Caco-2 (cell line): ENCODE results near the gene ESRRG. TPM values are rescaled to one million over a fixed set of nuclear protein-coding genes. Genes with fewer than 3 reads are reported as not detected.

Experiments
- BruUV-seq: library from RNA; stranded (reverse); fragments of 400-500 nt; replicated peaks from 2 replicates; lab custom pipeline; 2021; lab: Mats Ljungman, UMichigan
- CTCF ChIA-PET: fragments of 300-600 bp; sonication (Branson Sonifier 250); formaldehyde crosslinking; loops from one replicate; lab custom pipeline; 2022; ENCODE audit warnings: antibody characterized with exemption; lab: Charles Lee
- POLR2A ChIA-PET: fragments of 300-600 bp; sonication (Branson Sonifier 250); formaldehyde crosslinking; loops from one replicate; lab custom pipeline; 2022; ENCODE audit warnings: antibody characterized with exemption; lab: Charles Lee
- DNase-seq, 2 experiments: peaks; one replicate each; pipeline versions ENCODE4 v3.0.0 to v3.0.0-alpha.2; 2020 to 2022
- H3K27me3 ChIP-seq: replicated peaks from 2 replicates; pipeline ENCODE4 v1.6.0; 2011; ENCODE audit warnings: low read length; ENCODE audit not compliant: control insufficient read depth, insufficient read depth
- H3K36me3 ChIP-seq: 2 replicates; pipeline ENCODE4 v1.5.1; 2011; ENCODE audit warnings: low read length; ENCODE audit not compliant: control insufficient read depth, insufficient read depth
- H3K4me1 ChIP-seq: fragments of 250-450 bp; sonication (Bioruptor Pico); 2 replicates; pipeline ENCODE4 v1.5.1; 2020; ENCODE audit warnings: mild to moderate bottlenecking
- H3K4me3 ChIP-seq: 2 replicates; pipeline ENCODE4 v1.5.1; 2011; ENCODE audit warnings: low read depth, mild to moderate bottlenecking, control low read depth, low read length
- H3K9me3 ChIP-seq: fragments of 250-450 bp; sonication (Bioruptor Pico); 2 replicates; pipeline ENCODE4 v1.5.1; 2020; ENCODE audit warnings: mild to moderate bottlenecking, moderate library complexity
- H3K27ac Mint-ChIP-seq: one replicate; pipeline ENCODE4 v1.8.0; 2022; ENCODE audit warnings: mixed read lengths; ENCODE audit not compliant: unreplicated experiment
- H3K27me3 Mint-ChIP-seq: one replicate; pipeline ENCODE4 v1.8.0; 2022; ENCODE audit warnings: mixed read lengths; ENCODE audit not compliant: insufficient read depth, unreplicated experiment
- H3K36me3 Mint-ChIP-seq: one replicate; pipeline ENCODE4 v1.8.0; 2022; ENCODE audit warnings: mild to moderate bottlenecking, mixed read lengths; ENCODE audit not compliant: insufficient read depth, unreplicated experiment
- H3K4me1 Mint-ChIP-seq: one replicate; pipeline ENCODE4 v1.8.0; 2022; ENCODE audit warnings: low read depth, mixed read lengths; ENCODE audit not compliant: unreplicated experiment
- H3K4me3 Mint-ChIP-seq: one replicate; pipeline ENCODE4 v1.8.0; 2022; ENCODE audit warnings: mild to moderate bottlenecking, moderate library complexity, mixed read lengths; ENCODE audit not compliant: unreplicated experiment
- H3K9me3 Mint-ChIP-seq: one replicate; pipeline ENCODE4 v1.8.0; 2022; ENCODE audit warnings: mixed read lengths; ENCODE audit not compliant: unreplicated experiment
- intact Hi-C: fragments of 100-400 bp; cut with micrococcal nuclease; formaldehyde crosslinking; loops from one replicate; pipeline ENCODE4 v1.10.0; 2022; ENCODE audit not compliant: unreplicated experiment
- total RNA-seq: library from RNA; stranded (reverse); gene quantifications from 2 replicates; pipeline ENCODE4 v1.2.3, GENCODE V29; 2022
- TF ChIP-seq, protein P1 (sequence below), 2 experiments: fragments of 200-600 bp in 1 of 2; IDR thresholded peaks; 1 replicate in 1 of 2; 2 replicates in 1 of 2; pipeline versions ENCODE4 v1.5.1 to v1.8.0; 2011 to 2022; ENCODE audit warnings: antibody characterized with exemption in 1 of 2, control low read depth in 1 of 2, inconsistent platforms in 1 of 2, low read depth in 1 of 2, low read length in 1 of 2, mild to moderate bottlenecking in 1 of 2, moderate library complexity in 1 of 2; ENCODE audit not compliant: insufficient read depth in 1 of 2, severe bottlenecking in 1 of 2, unreplicated experiment in 1 of 2

Gene ESRRG
- total RNA-seq, 1 experiment from 2014 or later = 6.6 TPM

DNA sequence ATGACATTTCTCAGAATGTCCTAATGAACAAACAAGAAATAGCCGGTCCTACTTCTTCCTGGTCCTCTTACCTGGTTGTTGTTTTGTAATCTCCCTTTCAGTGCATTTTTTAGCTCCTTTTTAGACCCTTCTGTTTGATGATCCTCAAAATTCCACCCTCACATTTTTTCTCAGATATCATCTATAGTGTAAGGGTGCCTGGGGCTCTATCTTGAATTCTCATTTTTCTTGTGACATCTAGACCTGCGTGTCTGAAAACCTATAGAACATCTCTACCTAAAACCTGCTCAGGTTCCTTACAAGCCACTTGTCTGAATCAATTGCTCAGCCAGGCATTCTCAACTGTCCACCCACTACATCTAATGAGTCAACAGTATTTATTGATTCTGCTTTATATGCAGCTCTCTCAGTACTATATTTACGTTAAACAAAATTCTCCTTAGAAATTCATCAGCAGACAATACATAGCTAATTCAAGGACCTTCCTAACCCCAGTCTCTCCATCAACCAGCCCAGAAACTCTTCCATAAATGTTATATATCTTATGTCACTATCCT lies 263.5 kb downstream of the ESRRG start:
- TF ChIP-seq, protein P1, sequence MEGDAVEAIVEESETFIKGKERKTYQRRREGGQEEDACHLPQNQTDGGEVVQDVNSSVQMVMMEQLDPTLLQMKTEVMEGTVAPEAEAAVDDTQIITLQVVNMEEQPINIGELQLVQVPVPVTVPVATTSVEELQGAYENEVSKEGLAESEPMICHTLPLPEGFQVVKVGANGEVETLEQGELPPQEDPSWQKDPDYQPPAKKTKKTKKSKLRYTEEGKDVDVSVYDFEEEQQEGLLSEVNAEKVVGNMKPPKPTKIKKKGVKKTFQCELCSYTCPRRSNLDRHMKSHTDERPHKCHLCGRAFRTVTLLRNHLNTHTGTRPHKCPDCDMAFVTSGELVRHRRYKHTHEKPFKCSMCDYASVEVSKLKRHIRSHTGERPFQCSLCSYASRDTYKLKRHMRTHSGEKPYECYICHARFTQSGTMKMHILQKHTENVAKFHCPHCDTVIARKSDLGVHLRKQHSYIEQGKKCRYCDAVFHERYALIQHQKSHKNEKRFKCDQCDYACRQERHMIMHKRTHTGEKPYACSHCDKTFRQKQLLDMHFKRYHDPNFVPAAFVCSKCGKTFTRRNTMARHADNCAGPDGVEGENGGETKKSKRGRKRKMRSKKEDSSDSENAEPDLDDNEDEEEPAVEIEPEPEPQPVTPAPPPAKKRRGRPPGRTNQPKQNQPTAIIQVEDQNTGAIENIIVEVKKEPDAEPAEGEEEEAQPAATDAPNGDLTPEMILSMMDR (IDR thresholded peaks at IDR 0.05; ENCODE audit: insufficient read depth in 1 of 2, low read depth in 1 of 2, low read length in 1 of 2, severe bottlenecking in 1 of 2, unreplicated experiment in 1 of 2) = no peak
- Histone ChIP-seq H3K9me3 (no peaks in the 10 kb centered on the region), H3K36me3 (no peaks in the 10 kb centered on the region), H3K4me1 (peaks cover 80% of the 10 kb centered on the region), H3K27me3 (no peaks in the 10 kb centered on the region), H3K4me3 (no peak overlapping the region)
- ChIA-PET CTCF (no interaction called here), POLR2A (no interaction called here)
- no TSS peak for BruUV-seq
- H3K27ac Mint-ChIP-seq = peak overlapping the region; percentile 37
- intact Hi-C loops = loop anchor here (5.0 kb wide), 2 partner anchors 112 to 147 kb away; no protein-coding TSS in a partner anchor
- no peak for DNase-seq
- H3K9me3 Mint-ChIP-seq = no peaks in the 10 kb centered on the region
- H3K4me1 Mint-ChIP-seq = peaks cover 43% of the 10 kb centered on the region
- H3K36me3 Mint-ChIP-seq = no peaks in the 10 kb centered on the region
- H3K27me3 Mint-ChIP-seq = no peaks in the 10 kb centered on the region
- H3K4me3 Mint-ChIP-seq = no peak overlapping the region

DNA sequence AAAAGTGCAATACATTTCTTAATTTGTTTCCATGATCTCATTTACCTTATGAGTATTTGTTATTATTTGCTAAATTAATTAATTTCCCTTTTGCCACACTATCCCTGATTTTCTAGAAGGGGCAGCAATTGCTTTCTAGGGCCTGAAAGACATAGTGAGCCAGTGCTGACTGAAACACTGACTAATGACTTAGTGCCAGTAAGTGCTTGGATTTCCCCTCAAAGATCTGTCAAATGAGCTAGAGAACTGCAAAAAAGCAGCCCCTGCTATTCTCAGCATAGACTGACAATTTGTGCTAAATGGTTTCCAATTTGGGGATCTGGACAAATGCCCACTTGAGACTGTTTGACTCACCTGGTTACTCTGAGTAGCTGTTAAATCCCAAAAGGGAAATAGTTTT lies 264.4 kb downstream of the ESRRG start:
- Histone ChIP-seq H3K4me3 (no peak overlapping the region), H3K4me1 (peaks cover 77% of the 10 kb centered on the region), H3K36me3 (no peaks in the 10 kb centered on the region), H3K9me3 (no peaks in the 10 kb centered on the region), H3K27me3 (no peaks in the 10 kb centered on the region)
- peaks cover 47% of the 10 kb centered on the region for H3K4me1 Mint-ChIP-seq
- H3K27me3 Mint-ChIP-seq = no peaks in the 10 kb centered on the region
- BruUV-seq = no TSS peak
- peak overlapping the region; percentile 37 for H3K27ac Mint-ChIP-seq
- H3K4me3 Mint-ChIP-seq = no peak overlapping the region
- no peaks in the 10 kb centered on the region for H3K9me3 Mint-ChIP-seq
- ChIA-PET CTCF (no interaction called here), POLR2A (no interaction called here)
- H3K36me3 Mint-ChIP-seq = no peaks in the 10 kb centered on the region
- intact Hi-C loops = loop anchor here (5.0 kb wide), 1 partner anchor 112 kb away; no protein-coding TSS in a partner anchor
- TF ChIP-seq, protein P1 (IDR thresholded peaks at IDR 0.05; ENCODE audit: insufficient read depth in 1 of 2, low read depth in 1 of 2, low read length in 1 of 2, severe bottlenecking in 1 of 2, unreplicated experiment in 1 of 2) = no peak
- no peak for DNase-seq

DNA sequence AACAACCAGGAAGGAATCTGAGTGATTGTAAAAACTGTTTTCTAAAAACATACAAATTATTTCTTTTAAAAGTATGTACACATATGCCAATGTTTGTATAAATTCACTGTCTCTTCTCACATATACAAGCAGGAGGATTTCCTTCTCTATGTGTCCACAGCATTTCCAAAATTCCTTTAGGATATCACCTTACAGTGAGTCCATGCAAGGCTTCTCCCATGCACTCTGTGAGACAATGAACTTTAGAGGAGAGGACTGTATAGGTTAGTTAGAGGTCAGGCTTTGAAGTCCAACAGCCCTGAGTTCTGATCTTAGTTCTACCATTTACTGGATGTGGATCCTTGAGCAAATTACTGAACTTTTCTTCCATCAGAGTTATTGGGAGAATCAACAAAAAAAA lies 265.9 kb downstream of the ESRRG start:
- no TSS peak for BruUV-seq
- Mint-ChIP-seq H3K9me3 (no peaks in the 10 kb centered on the region), H3K4me1 (peaks cover 40% of the 10 kb centered on the region), H3K36me3 (no peaks in the 10 kb centered on the region), H3K27ac (no peak overlapping the region), H3K4me3 (no peak overlapping the region), H3K27me3 (no peaks in the 10 kb centered on the region)
- H3K4me1 ChIP-seq = peaks cover 71% of the 10 kb centered on the region
- H3K4me3 ChIP-seq = no peak overlapping the region
- no peak for DNase-seq
- no peaks in the 10 kb centered on the region for H3K27me3 ChIP-seq
- POLR2A ChIA-PET = no interaction called here
- H3K36me3 ChIP-seq = no peaks in the 10 kb centered on the region
- TF ChIP-seq, protein P1 (IDR thresholded peaks at IDR 0.05; ENCODE audit: insufficient read depth in 1 of 2, low read depth in 1 of 2, low read length in 1 of 2, severe bottlenecking in 1 of 2, unreplicated experiment in 1 of 2) = no peak
- intact Hi-C loops = loop anchor here (5.0 kb wide), 1 partner anchor 110 kb away; no protein-coding TSS in a partner anchor
- CTCF ChIA-PET = no interaction called here
- no peaks in the 10 kb centered on the region for H3K9me3 ChIP-seq
